GM10847 (cell line): ENCODE data around the gene CREB1.

Source experiments
- POLR2A ChIP-seq: IDR thresholded peaks from 2 replicates; pipeline ENCODE4 v1.6.1; 2011; ENCODE audit not compliant: insufficient read length; ENCODE audit errors: extremely low read depth

The CREB1 gene

DNA sequence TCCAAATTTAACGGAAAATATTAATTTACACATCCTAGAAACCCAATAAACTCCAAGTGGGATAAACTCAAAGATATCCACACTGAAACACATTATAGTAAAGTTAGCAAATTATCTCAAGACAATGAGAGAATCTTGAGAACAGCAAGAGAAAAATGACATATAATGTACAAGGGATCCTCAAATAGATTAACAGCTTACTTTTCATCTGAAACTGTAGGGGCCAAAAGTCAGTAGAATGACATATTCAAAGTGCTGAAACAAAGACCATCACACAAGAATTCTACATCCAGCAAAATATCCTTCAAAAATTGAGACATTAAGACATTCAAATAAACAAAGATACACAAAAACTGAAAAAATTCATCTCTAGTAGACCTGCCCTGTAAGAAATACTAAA lies 114.1 kb downstream of the CREB1 start:
- TF ChIP-seq POLR2A: no peak
